ENCODE results near the gene AMER1.
A peak's percentile ranks its signal among the peaks of the same experiment; 100 is the strongest.
"Not testable (repeated sequence)": the region's sequence is repeated elsewhere in the genome, so short reads cannot be mapped to it uniquely, and the experiment has no call there.

The AMER1 gene

GRCh38 chrX:64205441-64205734 lies at the start of gene AMER1:
AMER1 (minus strand) TSS chrX:64205708; CDS start chrX:64193286, 12,422 bp downstream.
- DNase-seq = no peak

DNA sequence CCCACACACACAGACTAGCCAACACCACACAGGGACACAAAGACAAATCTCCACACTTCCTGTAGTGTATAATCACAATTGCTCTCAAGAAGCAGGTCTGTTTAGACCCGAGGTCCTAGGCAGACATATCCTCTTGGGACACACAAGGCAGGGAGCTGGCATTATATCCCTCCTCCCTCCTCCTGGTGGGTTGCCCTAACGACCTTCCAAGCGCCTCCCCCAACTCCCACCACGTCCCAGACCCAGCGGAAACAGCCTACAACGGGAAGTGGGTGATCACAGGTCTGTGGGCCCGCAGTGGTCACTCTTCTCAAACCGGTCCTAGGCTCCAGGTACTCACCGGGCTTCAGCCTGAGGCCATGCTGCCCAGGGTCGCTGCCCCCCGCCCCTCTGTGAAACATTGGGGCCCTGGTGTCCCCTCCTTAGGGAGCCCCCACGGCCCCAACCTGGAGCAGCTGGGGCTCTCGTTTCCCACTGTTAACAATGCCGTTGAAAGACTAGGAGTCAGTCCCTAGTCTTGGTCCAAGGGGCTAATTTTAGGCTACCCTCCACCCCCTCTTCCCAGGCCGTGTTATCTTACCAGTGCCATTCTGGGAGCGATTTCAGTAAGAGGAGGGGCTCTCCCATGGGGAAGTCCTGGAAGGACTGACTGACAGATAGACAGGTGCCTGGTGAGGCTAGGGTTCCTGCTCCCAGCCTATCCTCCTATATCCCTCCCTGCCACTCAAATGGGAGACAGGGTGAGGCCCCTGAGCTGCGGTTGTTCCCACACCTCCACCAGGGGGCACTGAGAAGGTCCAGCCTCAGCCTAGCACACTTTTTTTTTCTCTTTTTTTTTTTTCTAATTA lies 24.8 kb upstream of the AMER1 start, which contains the start of gene ASB12:
ASB12 (minus strand) TSS at position 485 of the 848 bp plus-strand sequence. CDS start 4,957 bp downstream, outside the sequence.
- no peak for DNase-seq

- DNase-seq = no peak
These were observed 23.6 kb upstream of the AMER1 start for GRCh38 chrX:64229154-64229553.

DNA sequence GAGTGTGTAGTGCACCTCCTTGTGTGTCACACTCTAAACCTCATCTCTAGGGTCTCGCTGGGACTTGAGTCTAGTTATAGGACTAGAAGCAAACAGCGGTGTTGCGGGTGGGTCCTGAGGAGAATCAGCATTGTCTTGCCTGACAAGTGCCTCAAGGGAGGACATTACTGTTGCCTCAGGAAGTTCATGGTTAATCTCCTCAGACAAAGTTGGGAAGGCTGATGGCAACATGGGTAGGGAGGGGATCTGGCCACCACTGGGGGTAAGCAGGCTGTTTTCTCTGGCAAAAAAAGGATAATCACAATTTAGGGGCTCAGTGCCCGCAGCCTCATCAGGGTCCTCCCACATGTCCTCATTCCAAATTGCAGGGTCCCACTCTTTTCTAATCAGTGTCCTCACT lies 12.5 kb upstream of the AMER1 start:
- DNase-seq = no peak

- not testable (repeated sequence) for DNase-seq
These were observed 8.5 kb upstream of the AMER1 start for GRCh38 chrX:64213989-64214388.

DNA sequence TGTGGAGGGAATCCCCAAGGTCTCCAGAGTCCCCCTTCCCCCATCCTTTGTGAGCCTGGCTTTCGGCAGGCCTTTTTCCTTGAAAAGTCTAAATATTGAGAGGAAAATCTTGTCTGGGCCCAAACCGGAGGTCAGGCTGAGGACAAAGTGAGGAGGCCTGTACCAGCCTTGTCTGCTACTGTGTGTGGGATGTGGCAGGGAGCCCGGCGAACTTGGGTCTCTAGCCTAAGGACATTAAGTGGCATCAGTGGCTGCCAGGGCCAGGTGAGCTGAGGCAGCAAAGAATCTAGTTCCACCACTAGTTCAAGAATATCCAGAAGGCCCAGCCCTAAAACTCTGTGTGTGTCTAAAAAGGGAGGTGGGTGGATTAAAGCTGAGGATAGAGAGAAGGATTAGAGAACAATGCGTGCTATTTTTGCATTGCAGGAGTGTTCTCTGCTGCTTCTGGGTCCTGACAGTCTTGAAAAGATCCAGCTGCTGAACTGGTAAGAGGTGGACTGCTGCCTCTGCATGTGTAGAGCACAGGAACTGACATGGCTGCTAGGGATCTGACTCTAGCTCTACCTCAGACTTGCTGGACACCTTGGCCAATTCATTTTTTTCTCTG lies 1.2 kb upstream of the AMER1 start:
- no peak for DNase-seq

DNA sequence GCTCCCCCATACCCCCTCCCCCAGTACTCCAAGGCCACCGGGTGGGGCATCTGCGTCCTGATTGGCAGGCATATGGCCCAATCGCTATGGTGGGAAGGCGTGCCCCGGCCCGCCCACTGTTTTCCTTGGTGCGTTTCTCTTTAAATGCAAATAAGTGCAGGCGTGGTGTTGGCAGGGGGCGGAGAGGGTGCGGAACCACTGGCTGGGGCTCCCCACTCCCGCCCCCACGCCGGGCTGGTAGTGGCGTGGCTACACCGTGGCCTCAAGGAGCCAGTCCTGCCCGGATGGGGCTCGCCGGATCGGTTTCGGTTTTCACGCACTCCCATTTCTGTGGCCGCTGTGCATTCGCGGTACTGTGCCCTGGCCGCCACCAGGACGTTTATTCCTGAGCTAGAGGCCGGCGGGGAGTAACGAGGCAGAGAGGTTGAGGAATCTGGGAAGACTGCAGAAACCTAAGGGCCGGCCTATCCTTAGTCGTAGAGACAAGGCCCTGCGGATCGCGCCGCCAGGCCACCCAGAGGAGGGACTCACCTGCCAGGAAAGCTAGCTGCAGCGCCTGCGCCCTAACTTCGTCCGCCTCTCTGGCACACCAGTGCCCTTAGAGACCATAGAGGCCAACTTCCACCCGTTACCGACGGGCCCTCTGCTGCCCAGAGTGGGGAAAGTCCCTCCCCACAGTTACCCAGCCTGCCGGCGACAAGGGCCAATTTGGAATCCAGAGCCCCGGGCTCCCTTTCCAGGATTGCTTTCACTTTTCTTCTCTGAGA lies 410 bp upstream of the AMER1 start:
- peak; percentile 83 for DNase-seq

- DNase-seq = no peak
These were observed 637 bp downstream of the AMER1 start for GRCh38 chrX:64204701-64205440.

DNA sequence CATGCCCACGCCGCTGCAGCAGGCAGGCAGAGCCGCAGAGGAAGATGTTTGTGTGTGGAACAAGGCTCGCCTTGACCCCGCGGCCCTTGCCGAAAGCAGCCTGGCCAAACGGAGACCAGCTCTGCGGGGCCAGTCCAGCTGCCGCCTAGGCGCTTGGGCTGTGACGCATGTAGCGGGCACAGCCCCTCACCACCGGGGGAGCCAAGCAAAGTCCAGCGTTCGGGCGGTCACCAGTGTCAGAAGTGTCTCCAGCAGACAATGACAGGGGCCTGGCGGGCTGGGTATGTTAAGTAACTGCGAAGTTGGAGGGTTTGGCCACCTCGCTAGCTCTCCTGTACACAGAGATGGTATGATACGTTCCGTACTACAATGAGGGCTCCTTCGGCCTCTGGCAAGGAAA lies 1.3 kb downstream of the AMER1 start:
- DNase-seq = no peak

- no peak for DNase-seq
These were observed 2.6 kb downstream of the AMER1 start for GRCh38 chrX:64202808-64203325.

DNA sequence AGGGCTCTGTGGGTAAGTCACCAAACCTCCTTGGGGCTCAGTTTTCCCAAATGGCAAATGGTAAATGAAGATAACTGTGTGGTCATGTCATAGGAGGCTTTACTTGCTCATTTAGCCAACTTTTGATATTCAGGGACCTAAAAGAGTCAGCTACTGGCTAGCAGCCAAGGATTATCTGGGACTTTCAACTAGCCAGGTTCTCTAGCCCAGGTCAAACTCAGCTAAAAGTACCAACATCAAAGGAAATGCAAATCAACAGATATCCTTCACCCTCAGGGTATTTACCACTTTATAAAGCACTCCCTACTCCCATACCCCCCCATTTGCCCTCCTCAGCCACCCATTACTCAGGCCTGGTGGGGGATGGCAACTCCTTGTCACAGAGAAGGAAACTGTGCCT lies 7.5 kb downstream of the AMER1 start:
- no peak for DNase-seq

- no peak for DNase-seq
These were observed 8.9 kb downstream of the AMER1 start for GRCh38 chrX:64196606-64197005.

- no peak for DNase-seq
These were observed 9.6 kb downstream of the AMER1 start for GRCh38 chrX:64195862-64196261.

- no peak for DNase-seq
These were observed 12.8 kb downstream of the AMER1 start for GRCh38 chrX:64192673-64193072.

- DNase-seq = no peak
These were observed 13.5 kb downstream of the AMER1 start for GRCh38 chrX:64192040-64192439.

DNA sequence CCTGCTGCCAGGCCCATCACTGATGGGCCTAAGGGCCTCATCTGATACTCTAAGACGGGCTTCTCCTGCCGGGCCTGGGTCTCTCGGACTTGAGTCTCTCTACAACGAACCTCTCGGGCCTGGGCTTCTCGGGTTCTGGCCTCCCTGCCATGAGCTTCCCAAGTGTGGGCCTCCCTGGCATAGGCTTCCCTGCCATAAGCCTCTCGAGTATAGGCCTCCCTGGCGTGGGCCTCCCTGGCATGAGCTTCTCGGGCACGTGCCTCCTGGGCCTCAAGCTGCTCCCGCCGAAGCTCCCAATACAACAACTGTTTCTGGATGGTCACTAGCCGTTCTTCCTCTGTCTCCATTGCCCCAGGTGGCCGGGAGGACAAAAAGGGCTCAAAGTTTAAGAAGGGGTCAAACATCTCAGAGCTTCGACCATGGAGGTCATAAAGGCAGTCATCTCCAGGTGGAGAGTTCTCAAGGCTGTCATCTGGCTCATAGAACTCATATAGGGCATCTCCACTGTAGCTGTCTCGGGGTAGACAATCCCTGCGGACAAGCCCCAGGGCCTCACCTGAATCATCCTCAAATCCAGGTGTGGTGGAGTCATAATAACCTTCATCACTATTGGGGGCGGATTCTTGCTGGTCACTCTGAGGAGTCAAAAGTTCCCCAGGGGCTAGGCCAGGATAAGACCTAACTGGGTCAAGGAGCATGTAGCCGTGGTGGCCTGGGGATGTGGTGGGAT lies 14.1 kb downstream of the AMER1 start:
- DNase-seq = no peak

DNA sequence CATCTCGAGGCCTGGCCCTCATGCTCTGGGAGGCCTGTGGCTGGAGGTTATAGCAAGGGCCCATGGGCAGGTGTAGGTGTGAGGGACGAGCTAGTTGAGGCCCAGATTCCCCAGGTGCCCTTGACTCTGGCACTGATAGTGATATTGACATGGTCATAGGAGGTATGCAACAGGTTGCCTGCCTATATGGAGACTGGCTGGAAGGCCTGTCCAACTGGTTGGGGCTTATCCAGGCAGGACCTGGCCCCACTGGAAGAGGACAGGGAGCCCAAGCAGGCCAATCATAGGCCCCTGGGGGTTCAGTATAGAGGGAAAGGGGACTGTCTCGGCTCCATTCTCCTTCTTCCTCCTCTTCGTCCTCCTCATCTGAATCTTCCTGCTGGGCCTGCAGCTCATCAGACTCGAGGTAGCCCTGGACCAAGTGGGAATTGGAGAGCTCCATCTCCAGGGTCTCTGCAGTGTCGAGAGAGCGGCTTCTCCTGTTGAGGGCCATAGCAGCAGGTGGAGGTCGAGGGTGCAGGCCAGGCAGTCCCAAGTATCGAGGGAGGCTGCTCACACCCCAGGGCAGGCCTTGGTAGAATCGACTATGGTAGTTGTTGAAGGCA lies 15.3 kb downstream of the AMER1 start:
- no peak for DNase-seq

- DNase-seq = no peak
These were observed 16.6 kb downstream of the AMER1 start for GRCh38 chrX:64188901-64189300.

DNA sequence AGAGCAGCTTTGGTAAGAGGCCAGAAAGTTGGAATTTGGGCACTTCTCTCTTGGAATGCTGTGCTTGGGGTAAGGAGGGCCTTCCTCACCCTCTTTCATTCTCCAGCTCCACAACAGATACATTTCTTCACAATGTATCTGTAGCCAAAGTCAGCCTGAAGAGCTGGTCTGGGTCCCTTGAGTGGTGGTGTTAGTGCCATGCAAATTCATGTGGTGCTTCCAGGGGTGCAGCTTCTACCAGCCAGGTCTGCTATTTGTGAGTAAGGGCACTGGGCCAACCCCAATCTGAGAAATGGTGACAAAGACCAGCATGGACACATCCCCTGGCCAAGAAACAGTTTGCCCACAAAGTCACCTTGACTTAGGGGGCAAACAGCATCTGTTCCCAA lies 17.8 kb downstream of the AMER1 start:
- no peak for DNase-seq

DNA sequence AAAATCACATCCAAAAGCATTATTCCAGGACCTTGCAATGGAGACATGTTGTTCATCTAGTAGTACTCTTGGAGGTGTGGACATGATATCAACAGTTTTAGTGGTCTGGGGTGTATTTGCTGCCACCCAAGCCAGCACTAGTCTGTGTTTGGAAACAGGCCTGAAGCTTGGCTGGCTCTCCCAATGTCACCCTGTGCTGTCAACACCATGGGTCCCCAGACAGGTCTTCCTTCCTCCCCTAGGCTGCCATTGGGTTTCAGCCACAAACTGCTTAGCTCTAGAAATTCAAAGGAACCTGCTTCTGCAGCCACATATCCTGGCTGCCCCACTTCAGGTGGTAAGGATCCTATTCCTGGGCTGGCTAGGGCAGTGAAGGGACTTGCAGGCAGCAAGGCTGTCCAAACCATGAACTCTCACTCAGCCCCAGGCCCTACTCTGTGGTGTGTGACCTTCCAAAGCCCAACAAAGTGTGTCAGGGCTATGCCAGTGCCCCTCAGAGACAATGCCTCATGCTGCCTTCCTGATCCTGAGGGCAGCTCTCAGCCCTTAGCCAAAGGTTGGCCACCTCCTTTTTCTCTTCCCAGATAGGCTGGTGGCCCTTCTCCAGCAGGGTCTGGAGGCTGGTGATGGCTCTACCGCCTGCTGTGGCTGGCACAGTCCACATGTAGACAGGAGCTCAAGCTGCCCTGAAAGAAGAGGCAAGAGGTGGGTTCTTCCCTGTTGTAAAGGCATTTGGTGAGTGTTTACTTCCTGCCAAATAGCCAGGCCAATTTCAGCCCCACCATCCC lies 18.3 kb downstream of the AMER1 start:
- DNase-seq = no peak

- no peak for DNase-seq
These were observed 21.1 kb downstream of the AMER1 start for GRCh38 chrX:64184396-64184795.

Measured in activated gamma-delta T cell treated with Interleukin-2 at 50 U/mL for 16 hours (primary cell).